ENCODE measurements around the gene PRCP. TPM values are rescaled to one million over a fixed set of nuclear protein-coding genes. Genes with fewer than 3 reads are reported as not detected.

Gene PRCP
- total RNA-seq, 1 experiment from 2014 or later = 51.5 TPM

DNA sequence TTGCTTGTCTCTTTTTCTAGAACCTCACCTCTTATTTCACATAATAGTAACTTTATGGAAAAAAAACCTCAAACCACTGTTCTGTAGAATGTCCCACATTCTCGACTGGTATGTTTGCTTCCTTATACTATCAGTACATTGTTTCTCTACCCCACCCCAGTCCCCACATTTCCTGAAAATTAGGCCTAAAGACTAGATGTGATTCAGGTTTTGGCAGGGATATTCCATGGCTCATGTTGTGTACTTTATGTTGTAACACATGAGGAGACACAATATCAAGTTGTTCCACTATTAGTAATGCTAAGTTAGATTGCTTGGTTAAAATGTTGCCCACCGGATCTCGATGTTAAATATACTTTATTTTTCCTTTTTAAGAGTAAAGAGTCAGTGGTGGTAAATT is 36.0 kb upstream of the PRCP start:
- intact Hi-C loops (cut with micrococcal nuclease) = no loop called here
- peak overlapping the region; percentile 1 for H3K4me2 ChIP-seq (ENCODE audit: low read length)
- peak overlapping the region; percentile 8 for H3K27ac ChIP-seq (ENCODE audit: low read length)
- TF ChIP-seq EZH2 (IDR thresholded peaks at IDR 0.05; ENCODE audit: low read length, unreplicated experiment) = no peak
- TF ChIP-seq, protein P1, sequence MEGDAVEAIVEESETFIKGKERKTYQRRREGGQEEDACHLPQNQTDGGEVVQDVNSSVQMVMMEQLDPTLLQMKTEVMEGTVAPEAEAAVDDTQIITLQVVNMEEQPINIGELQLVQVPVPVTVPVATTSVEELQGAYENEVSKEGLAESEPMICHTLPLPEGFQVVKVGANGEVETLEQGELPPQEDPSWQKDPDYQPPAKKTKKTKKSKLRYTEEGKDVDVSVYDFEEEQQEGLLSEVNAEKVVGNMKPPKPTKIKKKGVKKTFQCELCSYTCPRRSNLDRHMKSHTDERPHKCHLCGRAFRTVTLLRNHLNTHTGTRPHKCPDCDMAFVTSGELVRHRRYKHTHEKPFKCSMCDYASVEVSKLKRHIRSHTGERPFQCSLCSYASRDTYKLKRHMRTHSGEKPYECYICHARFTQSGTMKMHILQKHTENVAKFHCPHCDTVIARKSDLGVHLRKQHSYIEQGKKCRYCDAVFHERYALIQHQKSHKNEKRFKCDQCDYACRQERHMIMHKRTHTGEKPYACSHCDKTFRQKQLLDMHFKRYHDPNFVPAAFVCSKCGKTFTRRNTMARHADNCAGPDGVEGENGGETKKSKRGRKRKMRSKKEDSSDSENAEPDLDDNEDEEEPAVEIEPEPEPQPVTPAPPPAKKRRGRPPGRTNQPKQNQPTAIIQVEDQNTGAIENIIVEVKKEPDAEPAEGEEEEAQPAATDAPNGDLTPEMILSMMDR (conservative IDR thresholded peaks at IDR 0.05; ENCODE audit: low read depth, low read length) = no peak
- no peak for TF ChIP-seq EZH2phosphoT487 (IDR thresholded peaks at IDR 0.05; ENCODE audit: borderline replicate concordance, low read length)
- H2AFZ ChIP-seq (ENCODE audit: low read length) = no peak overlapping the region
- POLR2A ChIA-PET (ENCODE audit: unreplicated experiment) = no interaction called here
- no TSS peak for BruUV-seq (replicated peaks)
- H3K9me3 ChIP-seq (ENCODE audit: low read length) = no peaks in the 10 kb centered on the region
- ATAC-seq (peak; percentile 84), DNase-seq (peak; percentile 86)
- no peaks in the 10 kb centered on the region for H3K79me2 ChIP-seq (ENCODE audit: low read length)
- H3K4me3 ChIP-seq (ENCODE audit: low read length) = no peak overlapping the region
- no peaks in the 10 kb centered on the region for H3K27me3 ChIP-seq (ENCODE audit: low read length)
- no peaks in the 10 kb centered on the region for H3F3A ChIP-seq (ENCODE audit: low read length, unreplicated experiment)
- peaks cover 39% of the 10 kb centered on the region for H3K36me3 ChIP-seq (ENCODE audit: low read depth, low read length)
- H3K9ac ChIP-seq (ENCODE audit: low read length) = no peak overlapping the region
- peaks cover 11% of the 10 kb centered on the region for H3K4me1 ChIP-seq (ENCODE audit: insufficient read depth, low read length)
- CTCF ChIA-PET = no interaction called here
- no peaks in the 10 kb centered on the region for H4K20me1 ChIP-seq (ENCODE audit: low read length)
- no peaks in the 10 kb centered on the region for H3K9me2 ChIP-seq (replicated peaks; ENCODE audit: low read length)

DNA sequence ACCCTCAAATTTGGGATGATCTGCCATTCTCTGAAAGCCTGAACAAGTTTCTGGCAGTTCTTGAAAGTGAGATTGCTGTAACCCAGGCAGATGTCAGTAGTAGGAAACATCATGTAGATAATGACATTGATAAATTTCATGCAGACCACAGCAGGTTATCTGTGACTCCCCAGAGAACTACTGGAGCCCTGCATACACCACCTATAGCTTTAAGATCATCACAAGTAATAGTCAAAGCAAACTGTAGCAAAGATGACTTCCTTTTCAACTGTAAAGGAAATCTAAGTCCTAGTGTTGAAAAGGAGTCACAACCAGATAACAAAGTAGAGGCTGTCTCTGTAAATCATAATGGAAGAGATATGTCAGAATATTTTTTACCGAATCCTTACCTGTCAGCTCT is 32.3 kb upstream of the PRCP start:
- Histone ChIP-seq H3K27ac (ENCODE audit: low read length) (no peak overlapping the region), H3K4me1 (ENCODE audit: insufficient read depth, low read length) (peaks cover 11% of the 10 kb centered on the region)

DNA sequence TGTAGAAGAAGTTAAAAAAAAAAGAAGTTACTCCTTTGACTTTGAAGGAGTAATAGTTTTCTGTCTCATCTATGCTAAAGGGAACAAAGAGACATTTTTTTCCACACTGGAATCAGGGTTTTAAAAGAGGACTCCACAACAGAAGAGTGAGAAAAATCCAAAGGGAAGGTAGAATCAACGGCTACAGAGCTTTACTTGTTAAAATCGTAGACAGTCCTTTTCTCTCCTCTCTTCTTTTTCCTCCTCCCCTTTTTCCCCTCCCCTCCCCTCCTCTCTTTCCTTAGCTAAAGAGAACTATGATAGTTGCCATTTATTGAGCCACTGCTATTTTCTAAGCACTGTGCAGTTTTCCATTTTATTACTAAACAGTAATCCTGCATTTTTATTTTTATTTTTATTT is 30.5 kb upstream of the PRCP start:
- Histone ChIP-seq H3K9me2 (replicated peaks; ENCODE audit: low read length) (no peaks in the 10 kb centered on the region), H3K79me2 (ENCODE audit: low read length) (no peaks in the 10 kb centered on the region), H3K27ac (ENCODE audit: low read length) (no peak overlapping the region), H3K4me3 (ENCODE audit: low read length) (no peak overlapping the region), H3K27me3 (ENCODE audit: low read length) (no peaks in the 10 kb centered on the region), H2AFZ (ENCODE audit: low read length) (no peak overlapping the region), H3K4me1 (ENCODE audit: insufficient read depth, low read length) (peaks cover under 1% of the 10 kb centered on the region), H4K20me1 (ENCODE audit: low read length) (no peaks in the 10 kb centered on the region), H3K4me2 (ENCODE audit: low read length) (no peak overlapping the region), H3K36me3 (ENCODE audit: low read depth, low read length) (peaks cover 48% of the 10 kb centered on the region), H3K9ac (ENCODE audit: low read length) (no peak overlapping the region), H3F3A (ENCODE audit: low read length, unreplicated experiment) (no peaks in the 10 kb centered on the region), H3K9me3 (ENCODE audit: low read length) (no peaks in the 10 kb centered on the region)
- ChIA-PET POLR2A (ENCODE audit: unreplicated experiment) (interaction anchor here (0.6 kb wide), 2 partner anchors 31 to 140 kb away, joined by 3 to 15 read pairs; no protein-coding TSS in a partner anchor), CTCF (no interaction called here)
- DNase-seq (no peak), ATAC-seq (no peak)
- BruUV-seq (replicated peaks) = no TSS peak
- intact Hi-C loops (cut with micrococcal nuclease) = no loop called here
- TF ChIP-seq, protein P1 (conservative IDR thresholded peaks at IDR 0.05; ENCODE audit: low read depth, low read length) = no peak
- TF ChIP-seq EZH2phosphoT487 (IDR thresholded peaks at IDR 0.05; ENCODE audit: borderline replicate concordance, low read length) = no peak

More for the DNA sequence above, 32.3 kb upstream of the PRCP start:
- no peak overlapping the region for H3K4me2 ChIP-seq (ENCODE audit: low read length)
- H3F3A ChIP-seq (ENCODE audit: low read length, unreplicated experiment) = no peaks in the 10 kb centered on the region
- no peaks in the 10 kb centered on the region for H3K9me3 ChIP-seq (ENCODE audit: low read length)
- no peaks in the 10 kb centered on the region for H4K20me1 ChIP-seq (ENCODE audit: low read length)
- ATAC-seq = no peak
- CTCF ChIA-PET = no interaction called here
- BruUV-seq (replicated peaks) = no TSS peak
- H3K9ac ChIP-seq (ENCODE audit: low read length) = no peak overlapping the region
- H3K36me3 ChIP-seq (ENCODE audit: low read depth, low read length) = peaks cover 48% of the 10 kb centered on the region
- no peak for DNase-seq
- POLR2A ChIA-PET (ENCODE audit: unreplicated experiment) = no interaction called here
- TF ChIP-seq EZH2 (IDR thresholded peaks at IDR 0.05; ENCODE audit: low read length, unreplicated experiment) (no peak), EZH2phosphoT487 (IDR thresholded peaks at IDR 0.05; ENCODE audit: borderline replicate concordance, low read length) (no peak)
- TF ChIP-seq, protein P1 (conservative IDR thresholded peaks at IDR 0.05; ENCODE audit: low read depth, low read length) = no peak
- H3K79me2 ChIP-seq (ENCODE audit: low read length) = no peaks in the 10 kb centered on the region
- intact Hi-C loops (cut with micrococcal nuclease) = no loop called here
- no peak overlapping the region for H3K4me3 ChIP-seq (ENCODE audit: low read length)
- no peaks in the 10 kb centered on the region for H3K27me3 ChIP-seq (ENCODE audit: low read length)
- H3K9me2 ChIP-seq (replicated peaks; ENCODE audit: low read length) = no peaks in the 10 kb centered on the region
- H2AFZ ChIP-seq (ENCODE audit: low read length) = no peak overlapping the region

Data from PC-3 (cell line).